Left hindlimb (tissue), 1 donor: Measurements from ENCODE around the gene TFIP11.
"Not testable (repeated sequence)": the region's sequence is repeated elsewhere in the genome, so short reads cannot be mapped to it uniquely, and the experiment has no call there.

Source experiments
- DNase-seq: peaks from one replicate; pipeline ENCODE4 v3.0.0-alpha.2; 2018

Gene TFIP11

GRCh38 chr22:26540119-26540518 is 27.8 kb upstream of the TFIP11 start:
- DNase-seq, result no peak

- DNase-seq, result no peak
Observed at GRCh38 chr22:26536762-26537134, 24.5 kb upstream of the TFIP11 start.

GRCh38 chr22:26536056-26536761 is 23.9 kb upstream of the TFIP11 start:
- no peak for DNase-seq

- DNase-seq, result no peak
Observed at GRCh38 chr22:26535603-26535908, 23.3 kb upstream of the TFIP11 start.

GRCh38 chr22:26534874-26535602 is 22.8 kb upstream of the TFIP11 start:
- no peak for DNase-seq

GRCh38 chr22:26534171-26534855 is 22.0 kb upstream of the TFIP11 start:
- no peak for DNase-seq

- DNase-seq, result no peak
Observed at GRCh38 chr22:26529345-26529744, 17.1 kb upstream of the TFIP11 start.

GRCh38 chr22:26528518-26528917 is 16.2 kb upstream of the TFIP11 start:
- DNase-seq, result not testable (repeated sequence)

GRCh38 chr22:26527574-26528465 is 15.5 kb upstream of the TFIP11 start:
- DNase-seq, result no peak

GRCh38 chr22:26527167-26527566 is 14.9 kb upstream of the TFIP11 start:
- no peak for DNase-seq

GRCh38 chr22:26525946-26526564 is 13.8 kb upstream of the TFIP11 start:
- no peak for DNase-seq

GRCh38 chr22:26524870-26525269 is 12.6 kb upstream of the TFIP11 start:
- DNase-seq, result no peak

- DNase-seq, result no peak
Observed at GRCh38 chr22:26522592-26522991, 10.3 kb upstream of the TFIP11 start.

- DNase-seq, result no peak
Observed at GRCh38 chr22:26522012-26522411, 9.7 kb upstream of the TFIP11 start.

GRCh38 chr22:26517429-26517828 is 5.2 kb upstream of the TFIP11 start:
- DNase-seq, result no peak

GRCh38 chr22:26516503-26516902 is 4.2 kb upstream of the TFIP11 start:
- no peak for DNase-seq

GRCh38 chr22:26515931-26516330 is 3.7 kb upstream of the TFIP11 start:
- DNase-seq, result no peak

GRCh38 chr22:26514419-26515161 is 2.3 kb upstream of the TFIP11 start:
- DNase-seq, result no peak

GRCh38 chr22:26513838-26514237 is 1.6 kb upstream of the TFIP11 start:
- DNase-seq, result no peak

- no peak for DNase-seq
Observed at GRCh38 chr22:26508148-26508547, 4.1 kb downstream of the TFIP11 start.

- no peak for DNase-seq
Observed at GRCh38 chr22:26503758-26504157, 8.5 kb downstream of the TFIP11 start.
